GM12874 (cell line): ENCODE results near the gene THAP4.

ENCODE experiments used
- CTCF ChIP-seq: IDR thresholded peaks from 2 replicates; pipeline ENCODE4 v1.5.1; 2011; ENCODE audit warnings: low read depth, mild to moderate bottlenecking, control low read depth, low read length, moderate library complexity; ENCODE audit not compliant: insufficient read depth

The THAP4 gene

GRCh38 chr2:241551998-241552737, 84.8 kb downstream of the THAP4 start:
- no peak for TF ChIP-seq CTCF

GRCh38 chr2:241551599-241551997, 85.4 kb downstream of the THAP4 start:
- no peak for TF ChIP-seq CTCF

GRCh38 chr2:241550616-241551580, 86.1 kb downstream of the THAP4 start:
- no peak for TF ChIP-seq CTCF

- TF ChIP-seq CTCF: no peak
Measured at GRCh38 chr2:241548451-241548835, 88.5 kb downstream of the THAP4 start.

GRCh38 chr2:241547781-241548450, 89.0 kb downstream of the THAP4 start:
- no peak for TF ChIP-seq CTCF

GRCh38 chr2:241546771-241547498, 90.0 kb downstream of the THAP4 start:
- no peak for TF ChIP-seq CTCF
